HG03521 (cell line): ENCODE measurements around the gene FGF2.
"Not testable (repeated sequence)": the region's sequence is repeated elsewhere in the genome, so short reads cannot be mapped to it uniquely, and the experiment has no call there.

ENCODE experiments used
- ATAC-seq: cut with Tn5 transposase; IDR thresholded peaks from one replicate; pipeline ENCODE4 v1.9.1; 2021; ENCODE audit warnings: mild to moderate bottlenecking, moderate library complexity; ENCODE audit not compliant: unreplicated experiment

FGF2 gene

GRCh38 chr4:122812823-122813222 is 13.8 kb upstream of the FGF2 start:
- not testable (repeated sequence) for ATAC-seq

- ATAC-seq, result peak; percentile 98
Measured at GRCh38 chr4:122814426-122814825, 12.2 kb upstream of the FGF2 start.

DNA sequence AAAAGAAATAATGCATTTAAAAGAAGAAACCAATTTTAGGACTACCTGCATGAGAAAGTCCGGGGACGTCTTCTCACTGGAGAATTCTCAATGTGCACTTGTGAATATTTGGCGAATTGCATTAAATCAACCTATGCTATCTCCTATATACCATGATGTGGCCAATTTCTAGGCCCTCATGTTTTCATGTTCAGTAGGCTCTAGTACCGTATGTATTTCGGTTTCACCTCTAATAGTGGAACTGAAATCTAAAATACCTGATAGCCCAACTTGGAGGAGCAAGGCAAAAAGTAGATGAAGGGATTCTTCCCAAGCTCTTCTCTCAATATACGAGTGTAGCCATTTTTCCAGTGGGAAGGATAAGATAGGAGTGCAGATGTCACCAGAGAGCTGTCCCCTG is 11.4 kb upstream of the FGF2 start:
- ATAC-seq, result no peak

- no peak for ATAC-seq
Measured at GRCh38 chr4:122816476-122816875, 10.2 kb upstream of the FGF2 start.

DNA sequence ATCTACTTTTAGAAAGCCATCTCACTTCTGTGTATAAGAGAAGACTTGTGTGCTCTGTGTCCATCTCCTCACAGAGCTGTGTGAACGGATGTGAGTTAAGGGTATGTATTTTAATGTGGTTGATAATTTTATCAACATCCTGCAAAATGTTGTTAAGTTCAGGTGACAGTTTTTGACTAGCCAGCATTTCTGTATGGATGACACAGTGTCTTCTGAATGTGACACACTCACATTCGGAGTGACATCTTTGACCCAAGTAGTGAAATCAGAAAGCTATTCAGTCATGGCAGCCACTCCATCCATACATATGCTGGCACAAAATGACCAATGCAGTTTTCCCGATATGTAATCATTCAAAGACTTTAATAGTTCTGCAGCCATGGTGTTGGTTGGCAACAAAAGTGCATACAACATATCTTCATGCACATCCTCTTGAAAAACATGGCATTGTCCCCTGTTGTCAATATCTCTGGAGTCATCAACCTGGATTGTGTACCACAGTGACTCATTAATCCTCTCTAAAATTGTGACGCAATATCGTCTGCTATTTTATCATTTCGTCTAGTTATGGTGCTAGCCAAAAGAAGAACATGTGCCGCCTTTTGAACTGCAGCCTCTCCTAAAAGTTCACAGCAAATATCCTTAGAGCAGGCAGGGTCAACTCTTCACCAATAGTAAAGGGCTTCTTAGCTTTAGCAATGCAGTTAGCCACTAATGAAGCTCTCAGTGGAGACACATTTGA is 6.8 kb upstream of the FGF2 start:
- ATAC-seq, result no peak

GRCh38 chr4:122821092-122821491 is 5.5 kb upstream of the FGF2 start:
- no peak for ATAC-seq

DNA sequence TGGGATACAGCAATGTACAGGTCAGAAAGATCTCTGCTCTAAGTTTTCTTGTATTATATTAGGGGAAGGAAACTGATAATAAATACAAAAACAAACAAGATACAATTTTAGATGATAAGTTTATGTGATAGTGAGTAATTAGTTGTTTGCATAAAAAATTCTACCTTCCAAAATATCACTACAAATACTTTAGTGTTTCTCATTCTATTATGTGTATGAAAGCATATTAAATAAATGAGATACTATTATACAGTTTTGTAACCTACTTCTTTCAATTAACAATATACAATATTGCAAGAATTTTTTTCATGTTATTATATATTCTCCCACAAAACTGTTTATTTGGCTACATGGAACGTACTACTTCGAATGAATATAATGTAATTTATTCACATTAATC is 4.2 kb upstream of the FGF2 start:
- no peak for ATAC-seq

GRCh38 chr4:122823476-122823875 is 3.2 kb upstream of the FGF2 start:
- no peak for ATAC-seq

- no peak for ATAC-seq
Measured at GRCh38 chr4:122824616-122825015, 2.0 kb upstream of the FGF2 start.

DNA sequence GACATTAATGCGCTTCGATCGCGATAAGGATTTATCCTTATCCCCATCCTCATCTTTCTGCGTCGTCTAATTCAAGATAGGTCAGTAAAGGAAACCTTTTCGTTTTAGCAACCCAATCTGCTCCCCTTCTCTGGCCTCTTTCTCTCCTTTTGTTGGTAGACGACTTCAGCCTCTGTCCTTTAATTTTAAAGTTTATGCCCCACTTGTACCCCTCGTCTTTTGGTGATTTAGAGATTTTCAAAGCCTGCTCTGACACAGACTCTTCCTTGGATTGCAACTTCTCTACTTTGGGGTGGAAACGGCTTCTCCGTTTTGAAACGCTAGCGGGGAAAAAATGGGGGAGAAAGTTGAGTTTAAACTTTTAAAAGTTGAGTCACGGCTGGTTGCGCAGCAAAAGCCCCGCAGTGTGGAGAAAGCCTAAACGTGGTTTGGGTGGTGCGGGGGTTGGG is 528 bp upstream of the FGF2 start:
- ATAC-seq, result no peak

DNA sequence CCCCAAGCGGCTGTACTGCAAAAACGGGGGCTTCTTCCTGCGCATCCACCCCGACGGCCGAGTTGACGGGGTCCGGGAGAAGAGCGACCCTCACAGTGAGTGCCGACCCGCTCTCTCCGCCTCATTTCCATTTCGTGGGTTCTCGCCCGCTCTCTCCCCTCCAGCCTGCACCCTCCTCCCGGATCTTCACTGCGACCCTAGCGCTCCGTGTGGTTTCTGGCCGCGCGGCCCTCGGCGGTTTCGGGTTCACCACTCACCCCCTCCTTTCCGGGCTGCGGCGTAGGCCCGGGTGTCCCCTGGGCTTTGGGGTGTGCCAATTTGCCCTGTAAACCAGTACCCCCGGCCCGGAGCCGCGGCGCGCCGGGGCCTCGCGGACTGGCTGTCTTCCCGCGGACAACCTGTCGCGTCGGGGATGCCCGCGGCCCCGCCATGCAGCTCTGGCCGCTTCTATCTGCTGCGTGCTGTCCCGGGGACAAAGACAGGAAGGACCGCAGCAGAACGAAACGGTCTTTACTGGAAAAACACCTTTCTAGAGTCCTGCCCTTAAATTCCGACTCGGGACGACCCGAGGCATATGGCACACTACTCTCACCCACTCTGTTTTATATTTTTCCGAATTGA is 737 bp downstream of the FGF2 start:
- peak; percentile 36 for ATAC-seq

DNA sequence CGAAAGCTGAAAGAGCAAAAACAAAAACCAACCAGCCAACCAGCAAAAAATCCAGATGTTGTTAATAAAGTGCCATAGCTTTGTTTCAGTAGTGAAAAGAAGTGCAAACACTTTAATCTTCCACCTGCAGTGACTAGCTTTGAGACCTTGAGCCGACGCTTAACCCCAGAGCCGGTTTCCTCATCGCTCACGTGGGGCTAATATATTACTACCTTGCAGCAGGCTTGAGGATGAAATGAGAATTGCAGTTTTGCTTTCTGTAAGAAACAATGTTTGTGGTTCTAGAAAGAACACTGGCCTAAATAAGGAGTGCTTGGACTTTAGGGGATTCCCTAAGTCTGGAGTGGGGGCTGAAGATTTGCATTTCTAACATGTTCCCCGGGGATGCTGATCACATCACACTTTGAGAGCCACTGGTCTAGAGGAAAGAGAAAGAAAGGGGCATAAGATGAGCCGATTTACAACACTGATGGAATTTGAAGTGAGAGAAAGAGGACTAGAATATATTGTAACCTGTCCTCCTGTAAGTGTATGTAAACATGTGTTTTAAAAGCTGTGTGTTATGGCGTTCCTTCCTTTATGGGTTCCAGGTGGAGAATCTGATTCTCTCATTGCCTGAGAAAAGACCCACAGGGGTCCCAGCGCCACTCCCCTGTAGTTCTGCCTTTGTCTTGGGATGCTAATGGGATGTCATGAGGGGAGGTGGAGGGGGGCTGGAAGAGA is 1.4 kb downstream of the FGF2 start:
- ATAC-seq, result peak; percentile 84

GRCh38 chr4:122830426-122831095 is 3.9 kb downstream of the FGF2 start:
- ATAC-seq, result no peak

DNA sequence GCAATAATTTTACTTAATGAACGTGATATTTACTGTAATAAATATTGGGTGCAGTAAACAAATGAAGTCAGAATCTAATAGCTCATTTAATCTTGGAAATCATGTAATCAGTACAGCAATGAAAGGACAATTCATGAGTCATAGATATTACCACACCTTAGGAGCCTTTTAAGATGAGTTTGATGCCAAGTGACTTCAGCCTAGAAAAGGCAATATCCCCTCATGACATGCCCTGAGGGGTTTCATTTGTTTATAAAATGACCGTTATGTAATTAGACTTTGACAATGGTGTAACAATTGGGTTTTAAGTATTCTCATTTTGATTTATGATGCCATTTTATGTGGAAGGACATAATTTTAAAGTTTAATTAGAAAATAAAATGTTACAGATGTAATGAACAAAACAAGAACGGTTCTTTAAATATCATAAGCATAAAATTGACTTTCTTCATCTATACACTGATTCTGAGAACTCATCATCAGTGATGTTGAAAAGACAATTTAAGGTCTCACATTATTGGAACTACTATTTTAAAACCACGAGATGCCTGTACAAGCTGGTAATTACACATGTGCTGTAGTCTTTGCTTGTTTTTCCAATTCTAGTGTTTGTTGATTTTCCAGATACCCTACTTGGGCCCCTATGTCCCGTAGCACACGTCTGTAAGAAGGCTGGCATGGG is 5.0 kb downstream of the FGF2 start:
- ATAC-seq, result no peak

- no peak for ATAC-seq
Measured at GRCh38 chr4:122832732-122833131, 6.1 kb downstream of the FGF2 start.

- ATAC-seq, result no peak
Measured at GRCh38 chr4:122833999-122834398, 7.4 kb downstream of the FGF2 start.

GRCh38 chr4:122836941-122837340 is 10.3 kb downstream of the FGF2 start:
- no peak for ATAC-seq

- ATAC-seq, result no peak
Measured at GRCh38 chr4:122838034-122838433, 11.4 kb downstream of the FGF2 start.

DNA sequence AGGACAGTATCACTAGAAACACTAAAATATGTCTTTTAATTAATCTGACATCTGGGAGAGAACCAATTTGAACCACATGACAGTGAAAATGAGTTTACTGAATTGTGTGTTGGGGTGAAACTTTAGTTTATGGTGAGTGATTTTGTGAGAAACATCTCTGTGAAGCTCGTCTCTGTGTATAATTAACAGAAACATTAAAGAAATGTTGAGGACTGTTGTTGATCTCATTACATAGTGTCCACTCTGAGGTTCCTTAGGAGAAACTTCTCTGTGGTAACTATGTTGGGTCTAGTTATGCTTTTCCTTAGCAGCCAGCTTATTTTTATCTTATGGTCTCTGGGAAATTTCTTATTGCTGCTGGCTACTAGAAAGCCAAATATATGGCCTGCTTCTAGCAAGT is 15.8 kb downstream of the FGF2 start:
- no peak for ATAC-seq

DNA sequence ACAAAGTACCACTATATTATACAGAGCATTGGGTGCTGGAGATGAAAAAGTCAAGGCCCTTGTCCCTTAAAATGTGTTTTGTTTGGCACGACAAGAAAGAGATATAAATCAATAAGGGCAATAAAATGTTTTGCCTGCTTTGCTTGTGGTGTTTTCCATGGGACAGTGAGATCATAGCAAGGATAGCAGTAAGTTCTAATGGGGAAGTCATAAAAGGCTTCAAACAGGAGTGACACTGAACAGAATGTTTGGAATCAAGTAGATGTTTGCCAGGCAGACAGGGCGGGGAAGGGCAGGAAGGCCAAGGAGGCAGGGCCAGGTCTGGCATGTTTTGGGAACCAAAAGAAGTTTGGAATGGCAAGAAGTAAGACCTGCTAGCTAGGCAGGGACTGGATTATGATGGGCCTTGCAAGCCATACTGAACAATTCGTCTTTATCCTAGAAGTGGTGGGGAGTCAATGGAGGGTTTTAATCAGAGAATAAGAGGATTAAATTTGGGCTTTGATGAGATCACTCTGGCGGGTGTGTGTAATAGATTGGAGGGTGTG is 16.4 kb downstream of the FGF2 start:
- ATAC-seq, result no peak

DNA sequence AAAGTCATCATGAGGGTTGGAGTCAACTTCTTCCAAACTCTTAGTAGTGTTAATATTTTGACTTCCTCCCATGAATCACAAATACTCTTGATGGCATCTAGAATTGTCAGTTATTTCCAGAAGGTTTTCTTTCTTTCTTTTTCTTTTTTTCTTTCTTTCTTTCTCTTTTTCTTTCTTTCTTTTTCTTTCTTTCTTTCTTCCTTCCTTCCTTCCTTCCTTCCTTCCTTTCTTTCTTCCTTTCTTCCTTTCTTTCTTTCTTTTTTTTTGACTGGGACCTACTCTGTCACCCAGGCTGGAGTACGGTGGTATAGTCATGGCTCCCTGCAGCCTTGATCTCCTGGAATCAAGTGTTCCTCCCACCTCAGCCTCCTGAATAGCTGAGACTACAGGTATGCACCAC is 17.8 kb downstream of the FGF2 start:
- not testable (repeated sequence) for ATAC-seq
